ENCODE results near the gene ALKBH4.
"Not testable (repeated sequence)": the region's sequence is repeated elsewhere in the genome, so short reads cannot be mapped to it uniquely, and the experiment has no call there.

The ALKBH4 gene

GRCh38 chr7:102474736-102475435 lies 10.2 kb upstream of the ALKBH4 start:
- FAIRE-seq, result not testable (repeated sequence)

GRCh38 chr7:102474116-102474515 lies 9.5 kb upstream of the ALKBH4 start:
- not testable (repeated sequence) for FAIRE-seq

- FAIRE-seq, result no peak
These were observed 8.8 kb upstream of the ALKBH4 start for GRCh38 chr7:102473271-102473991.

- FAIRE-seq, result no peak
These were observed 7.7 kb upstream of the ALKBH4 start for GRCh38 chr7:102472126-102473041.

GRCh38 chr7:102471791-102472125 lies 7.1 kb upstream of the ALKBH4 start:
- FAIRE-seq, result no peak

- FAIRE-seq, result no peak
These were observed 5.5 kb upstream of the ALKBH4 start for GRCh38 chr7:102469972-102470825.

- FAIRE-seq, result no peak
These were observed 4.8 kb upstream of the ALKBH4 start for GRCh38 chr7:102469351-102469971.

GRCh38 chr7:102468478-102469350 lies 4.1 kb upstream of the ALKBH4 start:
- no peak for FAIRE-seq

- no peak for FAIRE-seq
These were observed 3.2 kb upstream of the ALKBH4 start for GRCh38 chr7:102467581-102468477.

GRCh38 chr7:102466097-102466496 lies 1.4 kb upstream of the ALKBH4 start:
- FAIRE-seq, result no peak

- FAIRE-seq, result no peak
These were observed 654 bp downstream of the ALKBH4 start for GRCh38 chr7:102463841-102464576.

GRCh38 chr7:102460467-102460866 lies 4.2 kb downstream of the ALKBH4 start:
- FAIRE-seq, result no peak

- no peak for FAIRE-seq
These were observed 5.3 kb downstream of the ALKBH4 start for GRCh38 chr7:102459221-102459844.

- no peak for FAIRE-seq
These were observed 7.2 kb downstream of the ALKBH4 start for GRCh38 chr7:102457352-102457924.

- FAIRE-seq, result no peak
These were observed 8.3 kb downstream of the ALKBH4 start for GRCh38 chr7:102456327-102456726.

- FAIRE-seq, result no peak
These were observed 9.1 kb downstream of the ALKBH4 start for GRCh38 chr7:102455596-102455995.

GRCh38 chr7:102454932-102455331 lies 9.7 kb downstream of the ALKBH4 start:
- not testable (repeated sequence) for FAIRE-seq

GRCh38 chr7:102454468-102454867 lies 10.2 kb downstream of the ALKBH4 start:
- FAIRE-seq, result no peak
